Measurements from ENCODE around the gene IRF2BP1.

DNA sequence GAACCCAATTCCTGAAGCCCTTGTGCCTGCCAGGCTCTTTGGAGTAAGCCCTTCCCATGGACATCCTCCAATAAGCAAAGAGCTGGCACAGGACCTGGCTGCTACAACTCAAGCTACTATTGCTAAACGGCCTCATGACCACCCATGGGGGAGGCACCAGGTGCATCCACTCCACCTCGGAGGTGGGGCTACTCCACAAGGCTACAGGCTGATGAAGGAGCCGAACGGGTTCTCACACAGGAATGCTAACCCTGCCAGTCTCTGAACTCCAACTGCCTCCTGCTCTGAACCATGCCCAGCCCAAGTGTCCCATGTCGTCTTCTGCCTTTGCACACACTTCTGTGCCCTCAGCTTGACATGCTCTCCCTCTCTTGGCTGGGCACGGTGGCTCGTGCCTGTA is 33.0 kb downstream of the IRF2BP1 start:
- TF ChIP-seq, protein P1, sequence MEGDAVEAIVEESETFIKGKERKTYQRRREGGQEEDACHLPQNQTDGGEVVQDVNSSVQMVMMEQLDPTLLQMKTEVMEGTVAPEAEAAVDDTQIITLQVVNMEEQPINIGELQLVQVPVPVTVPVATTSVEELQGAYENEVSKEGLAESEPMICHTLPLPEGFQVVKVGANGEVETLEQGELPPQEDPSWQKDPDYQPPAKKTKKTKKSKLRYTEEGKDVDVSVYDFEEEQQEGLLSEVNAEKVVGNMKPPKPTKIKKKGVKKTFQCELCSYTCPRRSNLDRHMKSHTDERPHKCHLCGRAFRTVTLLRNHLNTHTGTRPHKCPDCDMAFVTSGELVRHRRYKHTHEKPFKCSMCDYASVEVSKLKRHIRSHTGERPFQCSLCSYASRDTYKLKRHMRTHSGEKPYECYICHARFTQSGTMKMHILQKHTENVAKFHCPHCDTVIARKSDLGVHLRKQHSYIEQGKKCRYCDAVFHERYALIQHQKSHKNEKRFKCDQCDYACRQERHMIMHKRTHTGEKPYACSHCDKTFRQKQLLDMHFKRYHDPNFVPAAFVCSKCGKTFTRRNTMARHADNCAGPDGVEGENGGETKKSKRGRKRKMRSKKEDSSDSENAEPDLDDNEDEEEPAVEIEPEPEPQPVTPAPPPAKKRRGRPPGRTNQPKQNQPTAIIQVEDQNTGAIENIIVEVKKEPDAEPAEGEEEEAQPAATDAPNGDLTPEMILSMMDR (conservative IDR thresholded peaks at IDR 0.05 in 1 of 2, IDR thresholded peaks at IDR 0.05 in 1 of 2; ENCODE audit: low read depth in 1 of 2, low read length in 2 of 2) = no peak
- TF ChIP-seq EZH2 (IDR thresholded peaks at IDR 0.05; ENCODE audit: low read length, missing control alignments) = no peak

Data from fibroblast of lung (primary cell).